ENCODE measurements around the gene DDRGK1. TPM values are rescaled to one million over a fixed set of nuclear protein-coding genes. Genes with fewer than 3 reads are reported as not detected.

The DDRGK1 gene
- total RNA-seq, 1 donor from 2014 or later: 61.4 TPM

- intact Hi-C loops (cut with DNase I): no loop called here
- DNase-seq (ENCODE audit: extremely low spot score in 2 of 2): no peak
These were observed 41.1 kb downstream of the DDRGK1 start for GRCh38 chr20:3163099-3164042.

GRCh38 chr20:3162080-3162611, 42.3 kb downstream of the DDRGK1 start:
- no peak overlapping the region for H3K4me3 ChIP-seq
- TF ChIP-seq POLR2AphosphoS5 (IDR thresholded peaks at IDR 0.05; ENCODE audit: insufficient read depth in 1 of 2, low read depth in 1 of 2) (no peak), CTCF (IDR thresholded peaks at IDR 0.05) (no peak), POLR2A (IDR thresholded peaks at IDR 0.05) (no peak)
- no peaks in the 10 kb centered on the region for H3K27me3 ChIP-seq
- H3K36me3 ChIP-seq: no peaks in the 10 kb centered on the region
- H3K9me3 ChIP-seq: no peaks in the 10 kb centered on the region
- H3K27ac ChIP-seq: no peak overlapping the region
- intact Hi-C loops (cut with DNase I): no loop called here
- DNase-seq (ENCODE audit: extremely low spot score in 2 of 2): no peak
- peaks cover 28% of the 10 kb centered on the region for H3K4me1 ChIP-seq

More at GRCh38 chr20:3163099-3164042, 41.1 kb downstream of the DDRGK1 start:
- H3K36me3 ChIP-seq: no peaks in the 10 kb centered on the region
- TF ChIP-seq CTCF (IDR thresholded peaks at IDR 0.05) (no peak), POLR2A (IDR thresholded peaks at IDR 0.05) (no peak), POLR2AphosphoS5 (IDR thresholded peaks at IDR 0.05; ENCODE audit: insufficient read depth in 1 of 2, low read depth in 1 of 2) (no peak)
- H3K27ac ChIP-seq: no peak overlapping the region
- H3K27me3 ChIP-seq: no peaks in the 10 kb centered on the region
- H3K9me3 ChIP-seq: no peaks in the 10 kb centered on the region
- H3K4me3 ChIP-seq: no peak overlapping the region
- peaks cover 19% of the 10 kb centered on the region for H3K4me1 ChIP-seq

GRCh38 chr20:3161316-3162079, 43.0 kb downstream of the DDRGK1 start:
- TF ChIP-seq POLR2A (IDR thresholded peaks at IDR 0.05) (no peak), POLR2AphosphoS5 (IDR thresholded peaks at IDR 0.05; ENCODE audit: insufficient read depth in 1 of 2, low read depth in 1 of 2) (no peak), CTCF (IDR thresholded peaks at IDR 0.05) (no peak)
- intact Hi-C loops (cut with DNase I): no loop called here
- Histone ChIP-seq H3K36me3 (no peaks in the 10 kb centered on the region), H3K4me3 (no peak overlapping the region), H3K27me3 (no peaks in the 10 kb centered on the region), H3K4me1 (peaks cover 34% of the 10 kb centered on the region), H3K9me3 (no peaks in the 10 kb centered on the region), H3K27ac (no peak overlapping the region)
- no peak for DNase-seq (ENCODE audit: extremely low spot score in 2 of 2)

GRCh38 chr20:3160418-3160817, 44.1 kb downstream of the DDRGK1 start:
- intact Hi-C loops (cut with DNase I): no loop called here
- Histone ChIP-seq H3K4me1 (peaks cover 45% of the 10 kb centered on the region), H3K4me3 (peak overlapping the region; percentile 62 to 100), H3K9me3 (no peaks in the 10 kb centered on the region), H3K27me3 (no peaks in the 10 kb centered on the region), H3K36me3 (no peaks in the 10 kb centered on the region), H3K27ac (no peak overlapping the region)
- no peak for TF ChIP-seq CTCF (IDR thresholded peaks at IDR 0.05)
- no peak for TF ChIP-seq POLR2AphosphoS5 (IDR thresholded peaks at IDR 0.05; ENCODE audit: insufficient read depth in 1 of 2, low read depth in 1 of 2)
- no peak for TF ChIP-seq POLR2A (IDR thresholded peaks at IDR 0.05)
- no peak for DNase-seq (ENCODE audit: extremely low spot score in 2 of 2)

All from vagina (tissue), 2 donors.